CD14-positive monocyte (primary cell): Measurements from ENCODE around the gene ZNF442. TPM values are rescaled to one million over a fixed set of nuclear protein-coding genes. Genes with fewer than 3 reads are reported as not detected.

Experiments
- DNase-seq, 3 donors: peaks; one replicate each; pipeline ENCODE4 v3.0.0-alpha.2; 2011 to 2022
- H2AFZ ChIP-seq: 2 replicates; pipeline ENCODE4 v1.6.0; 2012; ENCODE audit warnings: mild to moderate bottlenecking, low read depth, low read length, inconsistent platforms; ENCODE audit not compliant: insufficient read depth, poor library complexity, severe bottlenecking
- H3K27ac ChIP-seq, 2 donors: 1 replicate in 1 of 2; 2 replicates in 1 of 2; pipeline ENCODE4 v1.5.1; 2012 to 2013; ENCODE audit warnings: low read length in 2 of 2, control low read depth in 1 of 2, inconsistent platforms in 1 of 2, low read depth in 1 of 2, mild to moderate bottlenecking in 1 of 2
- H3K27me3 ChIP-seq, 2 donors: one replicate each; pipeline versions ENCODE4 v1.6.0 to v1.6.1; 2011 to 2013; ENCODE audit warnings: low read length in 2 of 2; ENCODE audit not compliant: control insufficient read depth in 2 of 2, insufficient read depth in 2 of 2
- H3K36me3 ChIP-seq, 2 donors: replicated peaks in 1 of 2; 1 replicate in 1 of 2; 2 replicates in 1 of 2; pipeline versions ENCODE4 v1.5.1 to v1.6.1; 2012 to 2013; ENCODE audit warnings: low read length in 2 of 2, control low read depth in 1 of 2, inconsistent platforms in 1 of 2, mild to moderate bottlenecking in 1 of 2; ENCODE audit not compliant: insufficient read depth in 2 of 2, control insufficient read depth in 1 of 2
- H3K4me1 ChIP-seq, 2 donors: 1 replicate in 1 of 2; 2 replicates in 1 of 2; pipeline versions ENCODE4 v1.5.1 to v1.6.1; 2012 to 2013; ENCODE audit warnings: low read length in 2 of 2, control low read depth in 1 of 2, inconsistent platforms in 1 of 2, mild to moderate bottlenecking in 1 of 2, moderate library complexity in 1 of 2; ENCODE audit not compliant: insufficient read depth in 2 of 2, control insufficient read depth in 1 of 2
- H3K4me2 ChIP-seq: replicated peaks from 2 replicates; pipeline ENCODE3; 2012; ENCODE audit warnings: low read length, moderate library complexity, mild to moderate bottlenecking; ENCODE audit not compliant: poor library complexity, severe bottlenecking; ENCODE audit errors: extremely low read depth
- H3K4me3 ChIP-seq, 3 experiments: fragments of 200-600 bp in 1 of 3; sonication (generic) in 1 of 3; replicated peaks in 1 of 3; 1 replicate in 2 of 3; 2 replicates in 1 of 3; pipeline ENCODE4 v1.5.1; 2011 to 2013; ENCODE audit warnings: low read length in 3 of 3, mild to moderate bottlenecking in 3 of 3, control low read depth in 2 of 3, low read depth in 2 of 3, inconsistent platforms in 1 of 3, moderate library complexity in 1 of 3
- H3K79me2 ChIP-seq: 2 replicates; pipeline ENCODE4 v1.6.0; 2012; ENCODE audit warnings: mild to moderate bottlenecking, control low read depth, inconsistent platforms, low read length, moderate library complexity; ENCODE audit not compliant: insufficient read depth
- H3K9ac ChIP-seq: 2 replicates; pipeline ENCODE4 v1.6.0; 2017; ENCODE audit warnings: low read length, mild to moderate bottlenecking; ENCODE audit not compliant: insufficient read depth, poor library complexity, severe bottlenecking
- H3K9me3 ChIP-seq, 2 donors: replicated peaks in 1 of 2; 1 replicate in 1 of 2; 2 replicates in 1 of 2; pipeline versions ENCODE4 v1.5.1 to v1.6.1; 2012 to 2013; ENCODE audit warnings: low read length in 2 of 2, control low read depth in 1 of 2; ENCODE audit not compliant: control insufficient read depth in 1 of 2, insufficient read depth in 1 of 2
- H4K20me1 ChIP-seq: 2 replicates; pipeline ENCODE4 v1.6.0; 2012; ENCODE audit warnings: mild to moderate bottlenecking, low read length, control low read depth, moderate library complexity; ENCODE audit not compliant: insufficient read depth
- H3K27ac Mint-ChIP-seq, 7 donors: one replicate each; pipeline ENCODE4 v1.8.0; 2020; ENCODE audit warnings: mild to moderate bottlenecking in 7 of 7, mixed read lengths in 7 of 7, moderate library complexity in 6 of 7, inconsistent platforms in 2 of 7
- H3K27me3 Mint-ChIP-seq, 3 donors: one replicate each; pipeline ENCODE4 v1.8.0; 2021 to 2022; ENCODE audit warnings: low read depth in 3 of 3, mild to moderate bottlenecking in 3 of 3, mixed read lengths in 3 of 3, moderate library complexity in 3 of 3, inconsistent platforms in 1 of 3
- H3K36me3 Mint-ChIP-seq, 2 donors: one replicate each; pipeline ENCODE4 v1.8.0; 2020; ENCODE audit warnings: mixed read lengths in 2 of 2, inconsistent platforms in 1 of 2, mild to moderate bottlenecking in 1 of 2
- H3K4me1 Mint-ChIP-seq: one replicate; pipeline ENCODE4 v1.8.0; 2020; ENCODE audit warnings: mild to moderate bottlenecking, mixed read lengths
- H3K4me3 Mint-ChIP-seq, 2 donors: one replicate each; pipeline ENCODE4 v1.8.0; 2020; ENCODE audit warnings: mild to moderate bottlenecking in 2 of 2, mixed read lengths in 2 of 2, moderate library complexity in 1 of 2
- H3K9me3 Mint-ChIP-seq, 7 donors: one replicate each; pipeline ENCODE4 v1.8.0; 2020 to 2022; ENCODE audit warnings: mixed read lengths in 7 of 7, mild to moderate bottlenecking in 6 of 7, moderate library complexity in 6 of 7, inconsistent platforms in 2 of 7
- WGBS: methylation state at CpG from one replicate; pipeline ENCODE4 v1.1.5; 2013; ENCODE audit warnings: missing lambda C conversion rate; ENCODE audit not compliant: insufficient coverage; 5-methylcytosine and 5-hydroxymethylcytosine counted together
- intact Hi-C, 2 donors: fragments of 100-400 bp; cut with micrococcal nuclease; formaldehyde crosslinking; loops; one replicate each; pipeline versions ENCODE4 v1.15.0 to v1.15.1; 2023
- polyA plus RNA-seq, 3 donors: library from polyadenylated mRNA; depleted of rRNA in 1 of 3; unstranded in 2 of 3; stranded (reverse) in 1 of 3; fragments of 300-500 nt in 2 of 3; fragments of >200 nt in 1 of 3; fragmentation: Illumina TruSeq in 2 of 3; gene quantifications; 1 replicate in 2 of 3; 2 replicates in 1 of 3; pipeline ENCODE4 v1.2.3, GENCODE V29; 2012 to 2021
- TF ChIP-seq, protein P1 (sequence below): fragments of 200-600 bp; IDR thresholded peaks from one replicate; pipeline ENCODE4 v1.8.0; 2022; ENCODE audit warnings: antibody characterized with exemption, mild to moderate bottlenecking

Gene ZNF442
- polyA plus RNA-seq, 3 donors, result 0.03 to 0.39 (median 0.17) TPM

DNA sequence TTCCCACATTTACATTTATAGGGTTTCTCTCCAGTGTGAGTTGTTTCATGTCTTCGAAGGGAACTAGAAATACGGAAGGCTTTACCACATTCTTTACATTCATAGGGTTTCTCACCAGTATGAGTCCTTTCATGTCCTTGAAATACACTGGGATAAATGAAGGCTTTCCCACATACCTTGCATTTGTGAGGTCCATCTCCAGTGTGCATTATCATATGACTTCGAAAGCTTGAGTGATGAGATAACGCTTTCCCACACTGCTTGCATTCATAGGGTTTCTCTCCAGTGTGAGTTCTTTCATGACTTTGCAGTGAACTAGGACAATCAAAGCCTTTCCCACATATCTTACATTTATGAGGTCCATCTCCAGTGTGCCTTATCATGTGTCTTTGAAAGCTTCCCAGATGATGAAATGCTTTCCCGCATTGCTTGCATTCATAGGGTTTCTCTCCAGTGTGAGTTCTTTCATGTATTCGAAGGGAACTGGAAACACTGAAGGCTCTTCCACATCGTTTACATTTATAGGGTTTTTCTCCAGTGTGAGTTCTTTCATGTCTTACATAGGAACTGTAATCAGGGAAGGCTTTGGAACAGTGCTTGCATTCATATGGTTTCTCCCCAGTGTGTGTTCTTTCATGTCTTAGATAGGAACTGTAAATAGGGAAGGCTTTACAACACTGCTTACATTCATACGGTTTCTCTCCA is 15.1 kb downstream of the ZNF442 start:
- no peak overlapping the region for H3K4me3 Mint-ChIP-seq
- H4K20me1 ChIP-seq, result no peaks in the 10 kb centered on the region
- peaks cover 45 to 87% (median 84%) of the 10 kb centered on the region in 7 donors for H3K9me3 Mint-ChIP-seq
- H3K4me3 ChIP-seq, result peak overlapping the region in 1 of 3 experiments; percentile 38
- 100% methylated on average over 4 of the region's 8 CpGs for WGBS
- no peak overlapping the region for H2AFZ ChIP-seq
- no peaks in the 10 kb centered on the region for H3K4me1 Mint-ChIP-seq
- H3K9me3 ChIP-seq, result peaks cover 46 to 91% of the 10 kb centered on the region in 2 donors
- intact Hi-C loops, result no loop called here
- DNase-seq, result no peak
- H3K4me2 ChIP-seq, result no peak overlapping the region
- no peaks in the 10 kb centered on the region for H3K27me3 ChIP-seq
- peaks cover 0 to 17% of the 10 kb centered on the region in 2 donors for H3K36me3 ChIP-seq
- H3K27me3 Mint-ChIP-seq, result no peaks in the 10 kb centered on the region
- no peak overlapping the region for H3K27ac Mint-ChIP-seq
- peaks cover 4 to 12% of the 10 kb centered on the region in 2 donors for H3K36me3 Mint-ChIP-seq
- H3K4me1 ChIP-seq, result no peaks in the 10 kb centered on the region
- H3K9ac ChIP-seq, result no peak overlapping the region
- no peaks in the 10 kb centered on the region for H3K79me2 ChIP-seq
- no peak overlapping the region for H3K27ac ChIP-seq
- TF ChIP-seq, protein P1, sequence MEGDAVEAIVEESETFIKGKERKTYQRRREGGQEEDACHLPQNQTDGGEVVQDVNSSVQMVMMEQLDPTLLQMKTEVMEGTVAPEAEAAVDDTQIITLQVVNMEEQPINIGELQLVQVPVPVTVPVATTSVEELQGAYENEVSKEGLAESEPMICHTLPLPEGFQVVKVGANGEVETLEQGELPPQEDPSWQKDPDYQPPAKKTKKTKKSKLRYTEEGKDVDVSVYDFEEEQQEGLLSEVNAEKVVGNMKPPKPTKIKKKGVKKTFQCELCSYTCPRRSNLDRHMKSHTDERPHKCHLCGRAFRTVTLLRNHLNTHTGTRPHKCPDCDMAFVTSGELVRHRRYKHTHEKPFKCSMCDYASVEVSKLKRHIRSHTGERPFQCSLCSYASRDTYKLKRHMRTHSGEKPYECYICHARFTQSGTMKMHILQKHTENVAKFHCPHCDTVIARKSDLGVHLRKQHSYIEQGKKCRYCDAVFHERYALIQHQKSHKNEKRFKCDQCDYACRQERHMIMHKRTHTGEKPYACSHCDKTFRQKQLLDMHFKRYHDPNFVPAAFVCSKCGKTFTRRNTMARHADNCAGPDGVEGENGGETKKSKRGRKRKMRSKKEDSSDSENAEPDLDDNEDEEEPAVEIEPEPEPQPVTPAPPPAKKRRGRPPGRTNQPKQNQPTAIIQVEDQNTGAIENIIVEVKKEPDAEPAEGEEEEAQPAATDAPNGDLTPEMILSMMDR, result no peak

DNA sequence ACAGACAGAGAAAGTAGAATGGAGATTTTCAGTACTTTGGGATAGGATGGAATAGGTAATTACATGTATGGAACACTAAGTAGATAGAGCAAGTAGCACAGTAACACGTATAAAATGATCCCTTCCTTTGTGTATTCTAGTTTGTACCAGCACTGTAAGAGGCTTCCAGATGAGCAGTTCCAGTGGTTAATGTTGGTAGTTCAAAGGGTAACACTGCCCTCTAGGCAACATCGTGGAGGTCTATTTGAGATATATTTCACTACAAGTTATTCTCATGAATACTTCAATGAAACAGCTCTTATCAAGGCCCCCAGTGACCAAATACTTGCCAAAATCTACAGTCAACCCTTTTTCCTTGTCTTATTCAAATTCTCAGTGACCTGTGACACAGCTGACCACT is 18.6 kb downstream of the ZNF442 start:
- no peak overlapping the region for H3K4me2 ChIP-seq
- no peak for DNase-seq
- TF ChIP-seq, protein P1, result no peak

More for the DNA sequence above, 18.6 kb downstream of the ZNF442 start:
- Mint-ChIP-seq H3K27ac (no peak overlapping the region), H3K36me3 (peaks cover 4 to 12% of the 10 kb centered on the region in 2 donors), H3K9me3 (peaks cover 38 to 86% (median 76%) of the 10 kb centered on the region in 7 donors), H3K27me3 (peaks cover 0 to 1% (median 0%) of the 10 kb centered on the region in 3 donors), H3K4me3 (no peak overlapping the region), H3K4me1 (no peaks in the 10 kb centered on the region)
- no peak overlapping the region for H3K9ac ChIP-seq
- H3K36me3 ChIP-seq, result peaks cover 0 to 17% of the 10 kb centered on the region in 2 donors
- H3K9me3 ChIP-seq, result peaks cover 43 to 87% of the 10 kb centered on the region in 2 donors
- 60% methylated on average over 1 of the region's 2 CpGs for WGBS
- no peaks in the 10 kb centered on the region for H4K20me1 ChIP-seq
- no peak overlapping the region for H2AFZ ChIP-seq
- no peak overlapping the region for H3K27ac ChIP-seq
- H3K27me3 ChIP-seq, result no peaks in the 10 kb centered on the region
- H3K4me1 ChIP-seq, result no peaks in the 10 kb centered on the region
- intact Hi-C loops, result no loop called here
- H3K79me2 ChIP-seq, result no peaks in the 10 kb centered on the region
- no peak overlapping the region for H3K4me3 ChIP-seq
